NCI-H187 treated with DMSO at 0.1 percent for 48 hours (cell line): ENCODE data around the gene MXRA7.
"Not testable (repeated sequence)": the region's sequence is repeated elsewhere in the genome, so short reads cannot be mapped to it uniquely, and the experiment has no call there.

Experiments
- DNase-seq: peaks from one replicate; lab custom pipeline; 2025; lab: John Stamatoyannopoulos, UW

Gene MXRA7

GRCh38 chr17:76735586-76736348, 25.0 kb upstream of the MXRA7 start:
- no peak for DNase-seq

DNA sequence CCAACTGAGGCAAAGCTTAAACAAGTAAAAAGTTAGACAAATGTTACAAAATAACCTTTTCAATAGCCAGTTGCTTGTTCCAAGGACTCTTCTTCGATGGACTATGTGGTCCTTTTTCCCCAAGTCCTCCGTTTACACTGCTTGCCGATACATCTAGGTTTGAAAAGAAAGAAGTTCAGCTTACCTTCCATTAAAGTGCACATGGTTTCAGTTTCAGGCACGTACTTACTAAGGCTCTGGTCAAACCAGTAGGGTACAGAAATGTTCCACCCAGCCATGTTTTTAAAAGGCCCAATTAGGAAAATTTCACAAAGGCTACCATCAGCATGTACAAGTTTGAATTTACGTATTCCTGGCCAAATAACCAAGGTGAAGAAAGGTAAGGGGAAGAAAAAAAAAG, 24.2 kb upstream of the MXRA7 start:
- no peak for DNase-seq

GRCh38 chr17:76734080-76734840, 23.5 kb upstream of the MXRA7 start:
- no peak for DNase-seq

DNA sequence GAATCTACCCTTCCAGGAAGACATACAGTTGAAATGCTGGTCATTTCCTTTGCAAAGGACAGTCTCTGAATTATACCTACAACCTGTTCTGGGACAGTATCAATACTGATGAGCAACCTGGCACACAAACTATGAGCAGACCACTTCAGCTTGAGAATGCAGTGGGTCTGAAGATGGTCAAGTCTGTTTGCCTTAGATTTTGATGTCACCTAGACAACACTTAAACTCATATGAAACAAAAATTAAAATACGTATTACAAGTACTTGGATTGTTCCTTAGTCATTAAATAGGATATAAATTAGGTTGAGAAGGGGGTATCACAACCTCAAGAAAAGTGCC, 22.8 kb upstream of the MXRA7 start:
- no peak for DNase-seq

DNA sequence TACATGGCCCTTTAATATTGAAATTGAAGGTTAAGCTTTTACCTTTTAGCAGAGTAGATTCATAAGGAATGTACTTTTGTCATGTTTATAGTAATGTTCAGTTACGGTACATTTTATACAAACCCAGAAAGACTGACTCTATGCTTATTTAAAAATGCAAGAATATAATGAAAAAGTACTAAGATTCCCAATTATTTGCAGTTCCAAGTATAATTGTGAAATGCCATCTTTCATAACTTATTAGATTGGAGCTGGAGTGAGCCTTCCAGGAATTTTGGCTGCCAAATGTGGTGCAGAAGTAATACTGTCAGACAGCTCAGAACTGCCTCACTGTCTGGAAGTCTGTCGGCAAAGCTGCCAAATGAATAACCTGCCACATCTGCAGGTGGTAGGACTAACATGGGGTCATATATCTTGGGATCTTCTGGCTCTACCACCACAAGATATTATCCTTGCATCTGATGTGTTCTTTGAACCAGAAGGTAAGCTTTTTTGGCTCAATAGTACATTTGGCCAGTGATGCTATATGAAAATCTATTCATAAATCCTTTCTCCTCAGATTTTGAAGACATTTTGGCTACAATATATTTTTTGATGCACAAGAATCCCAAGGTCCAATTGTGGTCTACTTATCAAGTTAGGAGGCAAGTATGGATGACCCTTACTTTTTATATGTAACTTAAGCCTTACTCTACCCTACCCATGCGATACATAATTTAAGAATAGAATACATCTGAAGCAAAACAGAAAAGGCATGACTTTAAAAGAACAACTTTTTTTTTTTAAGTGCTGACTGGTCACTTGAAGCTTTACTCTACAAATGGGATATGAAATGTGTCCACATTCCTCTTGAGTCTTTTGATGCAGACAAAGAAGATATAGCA, 22.2 kb upstream of the MXRA7 start:
- DNase-seq: no peak

DNA sequence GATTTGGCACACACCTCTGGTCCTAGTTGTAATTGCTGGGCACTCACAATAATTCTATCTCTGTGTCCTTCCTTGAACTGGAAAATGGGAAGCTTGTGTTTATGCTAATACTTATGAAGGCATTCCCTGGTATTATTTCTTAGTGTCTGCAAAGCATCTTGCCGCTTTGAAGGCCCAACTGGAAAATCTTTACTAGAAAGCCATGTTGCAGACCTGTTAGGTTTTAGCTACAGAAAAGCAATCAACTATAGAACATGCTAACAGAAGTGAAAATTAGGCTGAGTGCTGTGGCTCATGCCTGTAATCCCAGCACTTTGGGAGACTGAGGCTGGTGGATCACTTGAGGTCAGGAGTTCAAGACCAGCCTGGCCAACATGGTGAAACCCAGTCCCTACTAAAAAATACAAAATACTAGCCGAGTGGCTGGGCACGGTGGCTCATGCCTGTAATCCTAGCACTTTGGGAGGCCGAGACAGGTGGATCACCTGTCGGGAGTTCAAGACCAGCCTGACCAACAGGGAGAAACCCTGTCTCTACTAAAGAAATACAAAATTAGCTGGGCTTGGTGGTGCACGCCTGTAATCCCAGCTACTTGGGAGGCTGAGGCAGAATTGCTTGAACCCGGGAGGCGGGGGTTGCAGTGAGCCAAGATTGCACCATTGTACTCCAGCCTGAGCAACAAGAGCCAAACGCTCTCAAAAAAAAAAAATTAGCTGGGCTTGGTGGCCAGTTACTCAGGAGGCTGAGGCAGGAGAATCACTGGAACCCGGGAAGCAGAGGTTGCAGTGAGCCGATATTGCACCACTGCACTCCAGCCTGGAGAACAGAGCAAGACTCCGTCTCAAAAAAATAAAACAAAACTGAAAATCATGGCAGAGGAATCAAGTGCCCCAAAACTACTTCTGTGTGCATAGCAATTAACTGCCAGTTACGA, 21.3 kb upstream of the MXRA7 start:
- not testable (repeated sequence) for DNase-seq

DNA sequence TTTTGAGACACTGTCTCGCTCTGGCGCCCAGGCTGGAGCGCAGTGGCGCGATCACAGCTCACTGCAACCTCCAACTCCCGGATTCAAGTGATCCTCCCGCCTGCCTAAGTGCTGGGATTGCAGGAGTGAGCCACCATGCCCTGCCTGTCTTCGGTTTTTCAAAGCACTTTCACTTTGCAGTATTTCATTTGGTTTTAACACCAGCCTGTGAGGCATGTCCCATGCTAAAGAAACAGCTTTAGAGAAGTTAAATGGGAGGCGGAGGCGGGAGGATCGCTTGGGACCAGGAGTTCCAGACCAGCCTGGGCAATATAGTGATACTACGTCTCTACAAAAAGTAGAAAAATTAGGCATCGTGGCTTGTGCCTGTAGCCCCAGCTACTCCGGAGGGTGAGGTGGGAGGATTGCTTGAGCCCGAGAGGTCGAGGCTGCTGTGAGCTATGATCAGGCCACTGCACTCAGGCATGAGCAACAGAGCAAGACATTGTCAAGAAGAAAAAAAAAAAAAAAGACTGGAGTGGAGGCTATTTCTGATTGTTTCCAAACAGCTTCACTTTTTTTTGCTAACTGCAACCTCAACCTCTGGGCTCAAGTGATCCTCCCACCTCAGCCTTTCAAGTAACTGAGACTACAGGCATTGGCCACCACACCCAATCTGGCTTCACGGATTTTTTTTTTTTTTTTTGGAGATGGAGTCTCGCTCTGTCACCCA, 17.1 kb upstream of the MXRA7 start:
- DNase-seq: no peak

- DNase-seq: no peak
Measured at GRCh38 chr17:76726776-76727718, 16.3 kb upstream of the MXRA7 start, which contains the start of gene METTL23. Gene METTL23 (plus strand): TSS chr17:76726839. CDS start chr17:76729711, 2,872 bp downstream.

- DNase-seq: peak; percentile 83
Measured at GRCh38 chr17:76726231-76726775, 15.5 kb upstream of the MXRA7 start, which contains the start of gene JMJD6. Gene JMJD6 (minus strand): TSS chr17:76726606. CDS start chr17:76726475, 131 bp downstream.

DNA sequence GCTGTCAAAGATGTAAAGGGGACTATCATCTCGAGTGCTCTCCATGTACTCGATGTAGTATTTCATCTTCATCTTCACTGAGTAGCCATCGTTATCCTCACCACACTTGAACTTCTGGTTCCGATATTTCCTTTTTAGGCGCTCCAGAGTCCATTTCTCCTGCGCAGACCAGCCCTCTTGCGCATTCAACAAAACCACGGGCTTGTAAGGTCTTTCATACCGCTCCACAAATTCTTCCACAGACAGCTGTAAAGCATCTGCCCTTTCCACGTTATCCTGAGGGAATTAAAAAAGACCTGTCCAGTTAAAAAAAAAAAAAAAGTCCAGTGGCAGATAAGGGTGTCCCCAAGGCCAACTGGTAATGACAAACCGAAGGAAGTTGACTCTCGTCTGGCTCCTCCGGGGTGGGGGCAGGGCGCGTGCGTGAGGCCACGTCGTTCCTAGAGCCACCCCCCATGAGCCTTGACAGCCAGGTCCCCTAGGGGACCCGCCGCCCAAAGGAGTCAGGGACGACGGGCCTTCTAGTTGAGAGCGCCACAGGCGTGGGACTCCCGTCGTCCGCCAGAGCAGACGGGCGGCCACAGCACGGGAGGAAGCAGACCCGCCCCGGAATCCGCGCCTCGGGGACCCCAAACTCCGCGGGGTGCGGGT, 14.9 kb upstream of the MXRA7 start:
- no peak for DNase-seq

GRCh38 chr17:76723812-76724211, 13.0 kb upstream of the MXRA7 start:
- DNase-seq: no peak

DNA sequence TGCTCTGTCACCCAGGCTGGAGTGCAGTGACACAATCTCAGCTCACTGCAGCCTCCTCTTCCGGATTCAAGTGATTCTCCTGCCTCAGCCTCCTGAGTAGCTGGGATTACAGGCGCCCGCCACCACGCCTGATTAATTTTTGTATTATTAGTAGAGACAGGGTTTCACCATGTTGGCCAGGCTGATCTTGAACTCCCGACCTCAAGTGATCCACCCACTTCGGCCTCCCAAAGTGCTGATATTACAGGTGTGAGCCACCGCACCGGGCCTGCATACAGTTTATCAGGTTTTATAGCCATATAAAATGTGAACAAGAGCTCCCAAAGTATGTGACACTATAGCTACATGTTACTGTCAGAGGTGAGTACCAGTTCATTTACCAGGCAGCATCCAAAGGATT, 12.2 kb upstream of the MXRA7 start:
- DNase-seq: not testable (repeated sequence)

DNA sequence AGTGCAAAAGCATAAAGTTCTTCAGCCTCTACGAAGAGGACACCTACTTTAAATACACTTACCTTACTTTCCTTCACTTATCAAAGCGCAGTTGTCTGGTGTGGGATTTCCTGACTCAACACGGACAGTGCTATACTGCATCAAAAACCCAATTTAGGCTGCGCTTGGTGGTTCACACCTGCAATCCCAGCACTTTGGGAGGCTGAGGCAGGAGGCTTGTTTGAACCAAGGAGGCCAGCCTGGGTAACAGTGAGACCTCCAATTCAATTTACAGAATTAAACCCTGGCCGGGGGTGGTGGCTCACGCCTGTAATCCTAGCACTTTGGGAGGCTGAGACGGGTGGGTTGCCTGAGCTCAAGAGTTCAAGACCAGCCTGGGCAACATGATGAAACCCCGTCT, 11.5 kb upstream of the MXRA7 start:
- DNase-seq: no peak

GRCh38 chr17:76721463-76721862, 10.7 kb upstream of the MXRA7 start:
- DNase-seq: no peak

DNA sequence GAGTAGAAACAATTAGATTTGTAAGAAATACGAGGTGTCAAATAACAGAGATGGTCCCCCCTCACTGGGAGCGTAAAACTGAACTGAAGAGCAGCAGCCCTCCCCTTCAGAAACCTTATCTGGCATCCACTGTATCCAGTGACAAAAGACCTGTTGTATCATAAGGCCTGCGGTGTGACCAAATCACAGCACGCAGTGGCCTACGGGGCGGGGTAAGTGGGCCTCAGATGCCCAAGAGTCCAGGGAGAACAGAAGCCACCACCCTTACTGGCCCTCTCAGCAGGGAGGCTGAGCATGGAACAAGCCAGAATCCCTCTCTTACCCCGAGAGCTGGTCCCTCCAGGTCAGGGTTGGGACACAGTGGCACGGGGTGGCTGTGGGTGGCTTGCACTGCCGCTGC, 10.2 kb upstream of the MXRA7 start:
- DNase-seq: no peak

- no peak for DNase-seq
Measured at GRCh38 chr17:76720211-76720610, 9.4 kb upstream of the MXRA7 start.

GRCh38 chr17:76718516-76718915, 7.8 kb upstream of the MXRA7 start:
- DNase-seq: no peak

GRCh38 chr17:76716839-76717215, 6.1 kb upstream of the MXRA7 start:
- no peak for DNase-seq
